GM21529 (cell line): ENCODE measurements around the gene IFT27.

Experiments used
- ATAC-seq: cut with Tn5 transposase; IDR thresholded peaks from one replicate; pipeline ENCODE4 v1.9.1; 2021; ENCODE audit not compliant: unreplicated experiment

IFT27 gene

GRCh38 chr22:36727927-36728488 is 47.9 kb downstream of the IFT27 start:
- ATAC-seq, result no peak

- ATAC-seq, result no peak
These were observed 48.8 kb downstream of the IFT27 start for GRCh38 chr22:36727110-36727509.

GRCh38 chr22:36726007-36726380 is 49.9 kb downstream of the IFT27 start:
- no peak for ATAC-seq

- no peak for ATAC-seq
These were observed 50.4 kb downstream of the IFT27 start for GRCh38 chr22:36725366-36726006.

- ATAC-seq, result no peak
These were observed 51.1 kb downstream of the IFT27 start for GRCh38 chr22:36724836-36725235.

GRCh38 chr22:36722055-36722454 is 53.9 kb downstream of the IFT27 start:
- ATAC-seq, result no peak

- ATAC-seq, result no peak
These were observed 60.3 kb downstream of the IFT27 start for GRCh38 chr22:36715647-36716046.

- ATAC-seq, result no peak
These were observed 61.8 kb downstream of the IFT27 start for GRCh38 chr22:36714110-36714509.

GRCh38 chr22:36713436-36713835 is 62.5 kb downstream of the IFT27 start:
- ATAC-seq, result no peak
